Measurements from ENCODE around the gene PPP1R9B.

DNA sequence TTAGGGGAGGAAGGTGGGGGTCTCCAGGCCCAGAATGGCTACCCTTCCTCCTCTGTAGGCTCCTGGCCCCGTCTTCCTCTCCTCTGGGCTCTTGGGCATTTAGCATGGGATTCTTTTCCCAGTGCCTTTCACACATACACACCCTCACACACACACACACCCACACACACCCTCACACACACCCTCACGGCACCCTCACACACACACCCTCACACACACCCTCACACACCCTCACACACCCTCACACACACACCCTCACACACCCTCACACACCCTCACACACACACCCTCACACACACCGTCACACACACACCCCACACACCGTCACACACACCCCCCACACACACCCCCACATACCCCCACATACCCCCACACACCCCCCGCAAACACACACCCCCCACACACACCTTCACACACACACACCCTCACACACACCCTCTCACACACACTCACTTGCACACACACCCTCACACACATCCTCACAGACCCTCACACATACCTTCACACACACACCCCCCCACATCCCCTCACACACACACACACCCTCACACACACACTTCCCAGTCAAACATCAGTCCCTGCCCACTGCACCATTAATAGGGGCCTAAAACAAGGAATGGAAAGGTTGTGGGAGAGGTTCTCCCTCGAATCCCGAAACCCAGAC lies 16.2 kb upstream of the PPP1R9B start:
- TF ChIP-seq, protein P1, sequence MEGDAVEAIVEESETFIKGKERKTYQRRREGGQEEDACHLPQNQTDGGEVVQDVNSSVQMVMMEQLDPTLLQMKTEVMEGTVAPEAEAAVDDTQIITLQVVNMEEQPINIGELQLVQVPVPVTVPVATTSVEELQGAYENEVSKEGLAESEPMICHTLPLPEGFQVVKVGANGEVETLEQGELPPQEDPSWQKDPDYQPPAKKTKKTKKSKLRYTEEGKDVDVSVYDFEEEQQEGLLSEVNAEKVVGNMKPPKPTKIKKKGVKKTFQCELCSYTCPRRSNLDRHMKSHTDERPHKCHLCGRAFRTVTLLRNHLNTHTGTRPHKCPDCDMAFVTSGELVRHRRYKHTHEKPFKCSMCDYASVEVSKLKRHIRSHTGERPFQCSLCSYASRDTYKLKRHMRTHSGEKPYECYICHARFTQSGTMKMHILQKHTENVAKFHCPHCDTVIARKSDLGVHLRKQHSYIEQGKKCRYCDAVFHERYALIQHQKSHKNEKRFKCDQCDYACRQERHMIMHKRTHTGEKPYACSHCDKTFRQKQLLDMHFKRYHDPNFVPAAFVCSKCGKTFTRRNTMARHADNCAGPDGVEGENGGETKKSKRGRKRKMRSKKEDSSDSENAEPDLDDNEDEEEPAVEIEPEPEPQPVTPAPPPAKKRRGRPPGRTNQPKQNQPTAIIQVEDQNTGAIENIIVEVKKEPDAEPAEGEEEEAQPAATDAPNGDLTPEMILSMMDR (IDR thresholded peaks at IDR 0.05), result no peak
- no peak for TF ChIP-seq EP300 (IDR thresholded peaks at IDR 0.05)

All from tibial nerve (tissue), 4 donors.